NCI-H2196 treated with DMSO at 0.1 percent for 48 hours (cell line): ENCODE results near the gene DDTL.

Experiments
- DNase-seq: peaks from one replicate; lab custom pipeline; 2025; ENCODE audit not compliant: unreplicated experiment; lab: John Stamatoyannopoulos, UW

The DDTL gene

GRCh38 chr22:24005201-24005600 lies 38.5 kb downstream of the DDTL start, which contains the start of gene GSTT4:
TSS of gene GSTT4 (minus strand) at chr22:24005453. CDS start at chr22:24005356, 97 bp downstream.
- DNase-seq = no peak

- no peak for DNase-seq
Observed at GRCh38 chr22:24006207-24006913, 39.7 kb downstream of the DDTL start.

- DNase-seq = no peak
Observed at GRCh38 chr22:24006914-24007214, 40.2 kb downstream of the DDTL start.

GRCh38 chr22:24007253-24008021 lies 40.7 kb downstream of the DDTL start:
- no peak for DNase-seq

GRCh38 chr22:24008022-24008283 lies 41.3 kb downstream of the DDTL start:
- no peak for DNase-seq

GRCh38 chr22:24008381-24009226 lies 41.9 kb downstream of the DDTL start:
- DNase-seq = no peak

- DNase-seq = no peak
Observed at GRCh38 chr22:24009227-24010017, 42.7 kb downstream of the DDTL start.

- no peak for DNase-seq
Observed at GRCh38 chr22:24010018-24010391, 43.3 kb downstream of the DDTL start.

- DNase-seq = no peak
Observed at GRCh38 chr22:24011735-24012068, 45.0 kb downstream of the DDTL start.

- DNase-seq = no peak
Observed at GRCh38 chr22:24016156-24016555, 49.5 kb downstream of the DDTL start.

GRCh38 chr22:24021304-24021703 lies 54.6 kb downstream of the DDTL start:
- no peak for DNase-seq
